ENCODE results near the gene HOXB8.
A peak's percentile ranks its signal among the peaks of the same experiment; 100 is the strongest.

The HOXB8 gene

DNA sequence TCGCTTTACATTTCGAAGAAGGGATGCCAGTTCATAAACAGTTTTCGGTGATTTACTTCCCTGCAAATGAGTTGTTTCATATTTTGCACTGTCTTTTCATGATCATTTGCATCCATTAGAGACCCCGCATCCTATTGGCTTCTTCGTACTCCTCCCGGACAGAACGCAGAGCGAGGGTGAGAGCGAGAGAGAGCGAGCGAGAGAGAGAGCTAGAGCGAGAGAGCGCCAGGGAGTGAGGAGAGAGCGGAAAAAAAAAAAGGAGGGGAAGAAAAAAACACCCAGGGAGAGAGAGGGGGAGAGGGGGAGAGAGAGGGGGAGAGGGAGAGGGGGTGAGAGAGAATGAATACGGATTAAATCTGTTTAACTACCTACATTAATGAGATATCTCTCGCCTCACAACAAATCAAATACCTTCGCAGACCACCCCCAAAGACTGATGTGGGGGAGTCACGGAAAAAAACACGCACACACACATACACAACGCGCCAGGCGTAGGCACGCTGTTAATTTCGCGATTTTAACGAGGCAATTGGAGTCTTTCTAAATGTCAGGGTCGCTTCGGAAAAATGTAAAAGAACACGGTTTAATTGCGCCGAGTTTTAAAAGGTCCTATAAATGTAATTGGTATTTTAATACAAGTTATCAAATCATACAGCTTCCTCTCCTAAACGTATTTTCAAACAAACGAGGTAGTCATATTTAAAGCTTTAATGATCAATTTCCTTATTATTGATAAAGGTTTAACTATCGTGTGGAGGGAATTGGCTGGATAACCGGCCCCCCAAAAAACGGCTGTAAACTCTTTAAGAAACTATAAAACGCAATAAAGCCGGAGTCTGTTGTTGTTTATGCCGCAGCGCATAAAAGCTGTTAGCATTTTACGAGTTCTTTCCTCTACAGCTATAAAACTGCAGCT is at the start of gene HOXB8:
Gene HOXB8, minus strand, starts transcription at position 246 of the 916 bp plus-strand sequence. CDS start 588 bp downstream, outside the sequence.
- no peak for DNase-seq (ENCODE audit: low spot score)

DNA sequence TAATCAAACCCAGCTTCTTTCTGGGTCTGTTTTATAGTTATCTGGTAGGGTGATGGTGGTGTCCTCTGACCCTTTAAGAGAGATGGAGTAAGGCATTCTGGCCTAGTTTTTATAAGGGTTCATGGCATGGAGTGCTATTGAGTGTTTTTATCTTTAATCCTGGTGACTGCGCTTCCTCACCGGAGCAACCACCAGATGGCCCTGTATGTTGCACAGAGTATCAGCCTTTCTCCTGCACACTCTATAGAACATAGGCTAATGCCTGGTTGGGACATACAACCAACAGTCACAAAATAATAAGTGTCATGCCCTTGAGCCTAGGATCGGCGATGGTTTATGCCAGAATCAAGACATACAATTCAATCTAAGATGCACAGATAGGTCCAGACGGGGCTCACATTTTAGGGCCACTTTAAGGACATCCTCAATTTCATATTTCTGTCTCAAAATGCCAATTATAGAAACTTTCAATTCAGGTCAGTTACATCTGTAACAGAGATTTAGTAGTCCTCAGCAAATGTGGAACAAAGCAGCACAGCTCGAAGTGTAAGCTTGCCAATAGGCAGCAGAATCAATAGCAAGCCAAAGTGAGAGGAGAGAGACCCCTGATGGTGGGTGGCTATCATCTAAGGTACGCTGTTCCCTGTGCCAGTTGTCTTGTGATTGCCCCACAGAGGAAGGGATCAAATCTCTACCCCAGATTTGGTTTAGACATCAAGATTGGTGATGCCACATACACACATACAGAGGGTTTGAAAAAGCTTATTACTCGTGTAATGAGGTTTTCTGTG is 48.2 kb upstream of the HOXB8 start:
- no peak for DNase-seq (ENCODE audit: low spot score)

DNA sequence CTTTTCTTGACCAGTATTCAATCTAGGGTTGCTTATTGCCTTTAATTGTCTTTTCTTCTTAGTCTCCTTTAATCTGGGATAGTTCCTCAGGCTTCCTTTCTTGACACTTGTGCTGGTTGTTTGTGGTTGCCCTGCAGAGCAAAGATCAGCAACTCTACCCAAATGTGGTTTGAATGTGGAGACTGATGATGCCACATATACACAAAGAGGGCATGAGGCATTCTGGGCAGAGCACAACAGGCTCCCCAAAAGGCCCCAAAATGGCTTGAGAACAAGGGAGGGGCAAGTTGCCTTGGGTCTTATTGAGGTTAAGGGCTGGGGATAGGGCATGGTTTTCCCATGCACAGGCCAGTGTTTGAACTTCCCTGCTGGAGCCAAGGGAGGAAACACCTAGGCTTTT is 40.8 kb upstream of the HOXB8 start:
- no peak for DNase-seq (ENCODE audit: low spot score)

DNA sequence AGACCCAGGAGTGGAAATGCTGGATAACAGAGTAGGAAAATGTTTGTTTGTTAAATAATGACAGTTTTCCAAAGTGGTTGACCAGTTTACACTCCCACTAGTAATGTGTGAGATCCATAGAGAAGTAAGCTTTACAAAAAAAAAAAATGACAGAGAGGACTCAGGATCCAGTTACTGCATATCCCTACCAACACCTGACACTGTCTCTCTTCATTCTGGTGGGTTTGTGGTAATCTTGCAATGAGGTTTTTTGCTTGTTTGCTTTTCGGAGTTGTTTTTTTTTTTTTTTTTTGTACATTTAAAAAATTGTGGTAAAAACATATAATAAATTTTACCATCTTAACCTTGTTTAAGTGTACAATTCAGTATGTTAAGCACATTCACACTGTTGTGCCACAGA is 34.6 kb upstream of the HOXB8 start:
- no peak for DNase-seq (ENCODE audit: low spot score)

DNA sequence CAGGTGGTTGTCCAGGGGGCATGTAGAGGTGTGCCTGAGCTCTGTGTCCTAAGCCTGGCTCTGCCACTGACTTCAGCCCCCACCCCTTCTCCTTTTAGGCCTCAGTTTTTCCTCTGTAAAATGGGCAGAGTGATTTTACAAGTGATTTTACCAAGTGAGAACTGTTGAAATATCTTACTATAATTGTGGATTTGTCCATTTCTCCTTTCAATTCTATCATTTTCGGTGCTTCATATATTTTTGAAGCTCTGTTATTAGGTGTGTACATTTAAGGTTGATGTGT is 32.8 kb upstream of the HOXB8 start:
- DNase-seq (ENCODE audit: low spot score) = no peak

DNA sequence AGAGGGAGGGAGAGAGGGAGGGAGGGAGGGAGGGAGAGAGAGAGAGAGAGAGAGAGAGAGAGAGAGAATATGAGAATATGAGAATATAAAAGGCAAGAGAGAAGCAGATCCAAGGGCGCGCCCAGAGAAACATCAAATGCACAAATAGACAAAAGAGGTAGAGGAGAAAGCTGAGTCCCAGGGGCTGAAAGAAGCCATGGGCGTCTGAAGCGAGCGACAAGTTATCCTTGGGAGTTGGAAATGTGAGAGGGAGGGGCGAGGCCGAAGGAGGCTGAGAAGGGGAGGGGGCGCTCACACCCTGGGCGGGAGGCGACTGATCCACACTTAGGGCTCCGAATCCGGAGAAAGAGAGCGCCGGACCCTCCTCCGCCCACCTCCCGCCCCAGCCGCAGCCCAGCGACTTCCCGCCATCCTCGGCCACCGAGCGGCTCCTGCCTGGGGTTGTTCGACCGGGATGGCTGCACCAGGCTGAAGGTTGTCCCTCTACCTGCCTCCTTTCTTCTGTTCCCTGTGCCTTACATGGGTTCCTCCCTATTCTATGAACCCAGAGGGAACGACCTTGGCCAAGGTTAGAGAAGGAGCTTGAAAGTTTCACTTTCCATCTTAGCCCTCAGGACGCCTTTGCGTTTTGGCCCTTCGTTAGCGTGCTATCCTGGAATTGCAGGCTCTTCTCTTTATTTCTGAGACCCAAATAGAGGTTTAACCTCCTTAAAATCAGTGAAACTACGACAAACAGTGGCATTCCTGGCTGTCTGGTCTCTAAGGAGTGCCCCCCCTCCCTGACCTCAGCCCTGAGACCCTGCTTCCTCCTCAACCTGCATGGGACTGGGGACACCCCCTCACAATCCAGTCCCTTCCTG is 32.2 kb upstream of the HOXB8 start:
- no peak for DNase-seq (ENCODE audit: low spot score)

DNA sequence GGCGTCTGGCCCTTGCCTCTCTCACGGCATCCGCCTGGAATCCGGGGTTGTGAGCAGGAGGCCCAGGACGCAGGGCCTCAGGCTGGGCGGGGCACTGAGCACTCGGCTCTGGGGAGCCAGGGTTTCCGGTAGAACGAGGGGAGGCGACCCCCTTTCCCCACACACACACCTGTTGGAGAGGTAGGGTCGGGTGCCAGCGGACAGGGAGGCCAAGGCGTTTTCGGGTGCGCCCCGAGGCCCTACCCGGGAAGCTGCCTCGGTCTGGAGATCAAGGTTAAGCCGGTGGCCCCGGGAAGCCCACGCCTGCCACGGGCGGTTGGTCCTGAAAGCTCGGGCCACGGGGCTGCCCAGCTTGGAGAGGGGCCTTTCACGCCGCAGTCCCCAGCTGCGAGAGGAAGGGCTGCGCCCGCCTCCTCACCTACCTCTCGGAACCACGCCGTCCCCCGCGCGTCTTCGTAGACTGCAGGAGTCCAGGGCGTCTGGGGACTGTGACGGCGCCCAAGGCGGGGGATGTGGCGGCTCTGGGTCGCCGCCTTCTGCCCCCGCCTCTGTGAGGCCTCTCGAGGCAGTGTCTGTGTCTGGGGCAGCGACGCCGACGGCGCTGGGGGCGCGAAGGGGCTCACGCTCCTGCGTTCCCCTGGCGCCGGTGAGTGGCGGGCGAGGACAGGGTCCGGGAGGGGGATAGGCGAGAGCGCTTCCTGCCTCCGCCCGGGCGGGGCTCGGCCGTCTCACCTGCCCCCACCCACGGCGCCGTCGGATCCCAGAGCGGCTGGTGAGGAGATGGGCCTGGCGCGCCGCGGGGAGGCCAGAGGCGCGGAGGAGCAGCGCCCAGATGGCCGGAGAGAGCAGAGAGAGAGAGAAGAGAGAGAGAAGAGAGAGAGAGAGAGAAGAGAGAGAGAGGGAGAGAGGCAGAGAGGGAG is 31.4 kb upstream of the HOXB8 start:
- DNase-seq (ENCODE audit: low spot score) = no peak

DNA sequence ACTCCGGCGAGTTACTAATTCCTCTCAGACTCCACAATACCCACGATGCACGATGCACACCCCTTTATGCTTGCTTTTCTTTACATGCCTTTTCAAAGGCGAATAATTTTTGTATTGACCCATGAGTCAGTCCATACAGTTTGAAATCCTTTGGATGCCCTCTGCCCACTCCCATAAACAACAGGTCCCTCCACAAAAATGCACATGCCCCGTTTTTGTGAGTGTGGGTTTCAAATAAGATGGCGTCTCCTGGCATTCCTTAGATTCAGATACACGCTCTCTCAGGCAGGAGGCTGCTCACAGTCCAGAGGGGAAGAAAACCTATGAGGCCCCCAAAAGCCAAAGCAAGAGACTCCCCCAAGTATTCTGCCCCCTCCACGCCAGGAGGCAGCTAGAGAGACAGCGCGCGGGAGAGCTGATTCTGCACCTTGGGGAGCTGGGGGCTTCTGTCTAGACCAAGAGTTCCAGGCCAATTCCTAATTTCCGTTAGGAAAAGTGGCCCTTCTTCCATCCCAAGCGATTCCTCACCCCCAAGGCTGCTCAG is 30.6 kb upstream of the HOXB8 start:
- DNase-seq (ENCODE audit: low spot score) = no peak

DNA sequence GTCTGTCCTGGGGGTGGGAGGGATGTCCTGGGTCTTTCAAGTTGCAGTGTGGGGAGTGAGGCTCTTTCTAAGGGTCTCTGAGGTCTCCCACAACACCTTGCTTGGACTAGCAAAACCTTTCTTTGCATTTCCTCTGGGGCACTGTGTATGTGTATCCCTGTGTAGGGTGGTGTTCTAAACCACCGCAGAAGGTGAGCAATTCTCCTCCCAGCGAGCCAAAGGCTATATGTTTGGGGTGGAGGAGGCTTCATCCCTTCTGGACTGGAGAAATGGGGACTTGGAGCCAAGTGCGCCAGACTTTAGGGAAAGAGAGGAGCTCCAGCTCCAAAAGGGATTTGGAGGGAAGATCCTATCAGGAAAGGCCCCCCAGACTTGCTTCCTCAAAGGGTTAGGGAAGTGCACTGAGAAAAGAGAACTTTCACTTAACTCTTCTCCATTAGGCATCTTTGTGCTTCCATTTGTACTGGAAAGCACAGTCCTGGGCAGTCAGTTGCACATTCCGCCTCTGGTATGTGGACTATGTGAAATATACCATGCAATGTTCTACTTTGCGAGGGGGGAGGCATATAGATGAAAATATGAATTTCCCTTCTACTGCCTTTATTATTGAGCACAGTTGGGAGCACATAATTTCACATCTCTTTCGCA is 29.9 kb upstream of the HOXB8 start:
- no peak for DNase-seq (ENCODE audit: low spot score)

DNA sequence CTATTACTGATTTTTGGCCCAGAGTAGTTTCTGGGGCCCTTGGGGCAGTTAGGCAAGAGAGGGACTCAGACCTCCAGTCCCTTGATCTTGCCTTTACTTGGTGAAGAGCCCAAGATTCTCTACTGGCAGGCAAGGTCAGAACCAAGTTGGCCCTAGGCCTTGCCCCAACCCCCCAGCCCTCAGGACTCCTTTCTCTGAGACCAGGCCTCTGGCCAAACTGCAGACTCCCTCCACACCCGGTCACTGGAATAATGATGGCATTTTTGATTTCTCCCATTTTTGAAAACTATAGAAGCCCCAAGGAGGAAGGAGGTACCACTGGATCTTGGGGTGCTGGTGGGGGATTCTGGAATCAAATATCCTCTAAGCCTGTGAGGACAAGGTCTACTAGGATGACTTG is 29.1 kb upstream of the HOXB8 start:
- no peak for DNase-seq (ENCODE audit: low spot score)

DNA sequence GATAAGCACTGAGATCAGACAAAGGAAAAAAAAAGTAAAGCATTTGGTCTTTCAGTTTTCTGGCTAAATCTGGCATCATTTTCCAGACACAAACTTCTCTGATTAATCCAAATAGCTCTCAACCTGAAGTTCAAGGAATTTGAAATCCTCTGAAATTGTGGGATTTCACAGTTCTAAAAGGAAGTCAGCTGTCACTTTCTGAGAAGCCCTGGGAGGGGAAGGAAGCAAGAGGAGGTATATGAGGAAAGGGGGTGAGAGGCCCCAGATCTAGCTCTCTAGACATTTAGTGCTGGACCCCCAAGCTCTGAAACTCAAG is 28.6 kb upstream of the HOXB8 start:
- DNase-seq (ENCODE audit: low spot score) = no peak

DNA sequence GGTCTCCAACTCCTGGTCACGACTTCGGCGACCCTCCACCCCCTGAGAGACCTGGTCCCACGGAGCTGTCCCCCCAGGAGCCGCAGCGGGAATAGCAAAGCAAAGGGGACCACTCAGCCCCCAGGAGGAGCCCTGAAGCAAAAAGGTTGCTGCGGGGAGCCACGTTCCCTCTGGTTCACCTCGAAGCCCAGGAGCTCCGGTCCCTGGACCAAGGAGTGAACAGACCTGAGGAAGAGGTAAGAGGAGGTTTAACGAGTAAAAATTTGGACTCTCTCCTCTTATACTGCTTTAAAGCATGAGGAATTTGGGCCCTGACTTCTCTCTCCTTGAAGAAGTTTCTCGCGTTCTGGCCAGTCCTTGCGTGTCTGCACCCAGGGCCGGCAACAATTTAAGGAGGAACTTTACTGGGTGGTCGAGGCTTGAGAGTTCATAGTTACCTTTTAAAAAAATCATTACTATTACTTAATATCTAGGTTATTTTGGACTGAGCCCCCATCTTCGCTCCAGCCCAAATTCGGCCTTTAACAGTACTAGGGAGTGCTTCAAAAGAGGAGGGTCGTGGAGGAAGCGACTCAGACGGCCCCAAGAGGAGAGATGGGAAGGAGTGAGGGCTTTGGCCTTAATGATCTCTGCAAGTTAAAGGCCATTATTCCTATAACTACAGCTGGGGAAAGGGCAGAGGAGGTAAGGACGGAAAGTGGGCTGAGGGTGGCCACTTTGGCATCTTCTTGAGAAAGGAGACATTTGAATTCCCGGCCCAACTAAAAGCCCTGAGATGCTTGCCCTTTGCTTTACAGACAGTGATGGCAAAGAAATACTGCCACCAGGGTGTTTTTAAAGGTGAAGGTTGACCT is 28.0 kb upstream of the HOXB8 start:
- no peak for DNase-seq (ENCODE audit: low spot score)

DNA sequence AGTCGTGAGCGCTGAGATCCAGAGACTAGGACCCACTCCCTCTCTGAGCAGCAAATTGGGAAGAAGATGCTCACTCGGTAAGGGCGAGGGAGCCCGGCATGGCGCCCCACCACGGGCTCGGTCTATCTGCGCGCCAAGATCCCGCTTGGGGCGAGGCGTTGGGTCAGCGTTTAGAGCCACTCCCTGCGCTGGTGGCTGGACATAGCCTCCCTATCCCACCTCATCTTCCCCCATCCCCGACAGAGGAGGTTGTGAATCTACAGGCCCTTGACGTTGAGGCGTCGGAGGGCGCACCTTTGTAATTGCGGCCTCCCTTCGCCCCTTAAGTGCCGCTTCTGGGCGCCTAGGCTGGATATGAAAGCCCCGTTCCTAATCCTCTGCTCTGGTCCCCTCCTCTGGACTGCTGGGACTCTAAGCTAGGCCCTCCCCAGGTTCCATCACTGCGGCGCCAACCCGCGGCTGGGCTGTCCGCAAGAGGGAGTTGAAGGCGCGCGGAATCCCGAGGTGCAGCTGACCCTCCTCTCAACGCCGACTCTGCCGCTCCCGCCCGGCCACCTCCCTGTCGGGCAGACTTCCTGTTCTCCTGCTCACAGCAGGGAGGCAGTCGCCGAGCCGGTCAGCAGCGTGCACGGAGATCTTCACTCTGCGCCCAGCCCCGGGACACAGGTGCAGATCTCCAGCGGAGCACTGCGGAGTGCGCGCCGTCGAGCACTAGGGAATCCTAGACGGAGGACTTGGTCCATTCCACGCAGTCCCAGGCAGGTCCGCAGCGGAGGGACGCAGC is 27.2 kb upstream of the HOXB8 start:
- DNase-seq (ENCODE audit: low spot score) = peak; percentile 3

DNA sequence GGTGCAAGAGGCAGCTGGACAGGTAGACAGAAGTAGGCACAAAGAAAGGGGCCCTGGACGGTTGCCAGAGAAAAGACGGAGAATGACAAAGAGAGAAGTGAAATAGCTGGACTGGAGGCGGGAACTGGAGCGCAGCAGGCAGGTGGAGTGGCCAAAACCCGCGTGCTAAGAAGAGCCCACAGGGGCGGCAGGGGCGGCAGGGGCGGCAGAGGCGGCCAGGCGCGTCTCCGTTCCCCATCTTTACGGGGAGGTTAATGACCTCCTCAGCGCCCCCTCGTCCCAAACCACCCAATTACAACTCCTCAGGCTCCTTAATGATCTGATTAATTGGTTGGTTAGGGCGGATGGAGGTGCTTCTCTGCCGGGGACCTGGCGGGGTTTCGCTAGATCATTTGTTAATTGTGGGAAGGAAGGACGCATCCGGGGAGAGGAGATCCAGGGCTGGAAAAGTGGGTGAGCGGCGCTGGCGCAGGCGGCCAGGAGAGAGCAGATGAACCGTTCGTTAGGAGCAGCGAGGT is 26.5 kb upstream of the HOXB8 start:
- DNase-seq (ENCODE audit: low spot score) = peak; percentile 5

DNA sequence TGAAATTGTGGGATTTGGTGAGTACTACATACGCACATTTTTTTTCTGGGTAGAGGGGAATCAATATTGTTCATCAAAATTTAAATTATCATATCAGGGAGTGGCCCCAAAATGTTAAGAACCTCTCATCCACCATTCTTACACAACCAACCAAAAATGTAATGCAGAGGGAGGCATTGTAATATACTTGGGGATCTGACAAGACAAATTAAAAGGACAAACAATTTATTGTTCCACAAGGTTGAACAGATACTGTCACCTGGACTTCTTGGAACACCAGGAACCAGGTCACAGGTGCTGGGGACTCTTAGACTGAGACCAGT is 25.7 kb upstream of the HOXB8 start:
- DNase-seq (ENCODE audit: low spot score) = peak; percentile 2

DNA sequence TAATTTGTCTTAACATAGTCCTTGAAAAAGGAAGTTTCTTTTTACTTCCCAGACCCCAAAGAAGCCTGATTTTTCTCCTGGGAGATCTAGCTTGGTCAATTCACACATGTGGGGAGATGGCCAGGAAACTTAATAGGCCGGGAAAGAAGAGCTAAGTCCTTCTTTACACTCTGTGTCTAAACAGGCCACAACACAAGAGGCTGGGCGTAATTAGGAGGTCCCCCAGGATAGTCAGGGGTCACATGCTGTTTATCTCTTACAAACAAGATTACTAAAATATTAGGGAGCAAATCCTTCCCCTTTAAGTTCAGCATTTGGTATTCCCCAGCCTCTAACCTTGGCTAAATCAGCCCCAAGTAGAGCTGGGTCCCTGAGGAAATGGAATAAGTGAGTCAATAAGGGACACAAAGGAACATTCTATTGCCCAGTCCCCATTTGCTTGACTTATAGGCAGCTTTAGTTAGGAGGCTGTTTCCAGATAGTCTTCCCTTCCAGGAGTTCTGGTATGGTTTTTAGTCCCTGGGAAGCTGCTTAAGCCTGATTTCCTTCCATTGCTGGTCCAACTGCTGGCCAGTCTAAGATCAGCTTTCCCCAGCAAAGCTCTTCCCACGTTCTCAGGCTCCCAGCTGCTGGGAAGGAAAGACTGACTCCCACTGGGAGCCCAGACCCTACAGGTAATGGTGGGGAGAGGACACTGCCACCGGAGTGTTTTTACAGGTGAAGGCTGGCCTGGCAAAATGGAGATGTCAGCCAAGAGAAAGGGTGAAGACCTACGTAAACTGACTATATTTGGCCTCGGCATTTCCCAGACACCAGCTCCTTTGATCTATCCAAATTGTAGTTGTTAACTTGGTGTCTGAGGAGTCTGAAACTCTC is 25.1 kb upstream of the HOXB8 start:
- DNase-seq (ENCODE audit: low spot score) = peak; percentile 13

DNA sequence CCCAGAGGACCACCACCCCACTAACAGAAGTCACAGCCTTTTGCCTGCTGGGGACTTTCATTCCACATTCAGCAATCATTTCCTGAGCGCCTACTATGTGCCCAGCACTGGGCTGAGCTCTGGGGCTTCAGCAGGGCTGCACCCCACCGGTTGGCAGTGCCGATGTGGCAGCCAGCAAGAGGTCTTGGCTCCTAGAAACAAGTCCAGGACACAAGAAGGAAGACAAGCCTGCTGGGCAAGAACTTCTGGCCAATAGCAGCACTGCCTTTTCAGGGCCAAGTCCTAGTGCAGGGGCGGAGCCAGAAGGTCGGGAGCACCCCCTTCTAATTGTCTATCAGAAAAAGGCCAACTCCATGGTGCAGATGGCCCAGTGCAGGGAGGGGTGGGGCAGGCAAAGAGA is 24.0 kb upstream of the HOXB8 start:
- DNase-seq (ENCODE audit: low spot score) = no peak

Data from HuH-7.5 (cell line).